Uterus (tissue), 2 donors: Measurements from ENCODE around the gene SLAIN2.

Experiments
- CTCF ChIP-seq, 4 experiments: fragments of 200-600 bp in 2 of 4; fragments of 450-650 bp in 2 of 4; sonication (generic) in 2 of 4; IDR thresholded peaks; one replicate each; pipeline ENCODE4 v1.5.1; 2016 to 2019; ENCODE audit warnings: antibody characterized with exemption in 4 of 4, mild to moderate bottlenecking in 2 of 4, moderate library complexity in 1 of 4
- POLR2A ChIP-seq, 2 donors: fragments of 450-650 bp; IDR thresholded peaks; one replicate each; pipeline ENCODE4 v1.6.1; 2016; ENCODE audit warnings: antibody characterized with exemption in 2 of 2, mild to moderate bottlenecking in 1 of 2, moderate library complexity in 1 of 2

- TF ChIP-seq CTCF (IDR thresholded peaks at IDR 0.05) (no peak), POLR2A (IDR thresholded peaks at IDR 0.05) (no peak)
Observed at GRCh38 chr4:48356355-48356754, 15.0 kb downstream of the SLAIN2 start.
